GM23248 (cell line): ENCODE results near the gene HLA-DQB2. TPM values are rescaled to one million over a fixed set of nuclear protein-coding genes. Genes with fewer than 3 reads are reported as not detected.

ENCODE experiments used
- DNase-seq: peaks from one replicate; pipeline ENCODE4 v3.0.0-alpha.2; 2015
- H2AFZ ChIP-seq: fragments of 200-600 bp; sonication (generic); 2 replicates; pipeline ENCODE4 v1.6.1; 2016; ENCODE audit warnings: antibody characterized with exemption
- H3F3A ChIP-seq: fragments of 200-600 bp; sonication (generic); 2 replicates; pipeline ENCODE4 v1.6.1; 2016; ENCODE audit warnings: mild to moderate bottlenecking, antibody characterized with exemption, mixed run types; ENCODE audit not compliant: insufficient read depth
- H3K27ac ChIP-seq: fragments of 200-600 bp; sonication (generic); 2 replicates; pipeline ENCODE4 v1.5.1; 2016; ENCODE audit warnings: mild to moderate bottlenecking
- H3K27me3 ChIP-seq: fragments of 200-600 bp; sonication (generic); replicated peaks from 2 replicates; pipeline ENCODE4 v1.6.1; 2016; ENCODE audit warnings: mild to moderate bottlenecking; ENCODE audit not compliant: insufficient read depth
- H3K36me3 ChIP-seq: fragments of 200-600 bp; sonication (generic); 2 replicates; pipeline ENCODE4 v1.6.1; 2016; ENCODE audit warnings: low read depth, mild to moderate bottlenecking
- H3K4me1 ChIP-seq: fragments of 200-600 bp; sonication (generic); 2 replicates; pipeline ENCODE4 v1.6.1; 2016; ENCODE audit warnings: mild to moderate bottlenecking; ENCODE audit not compliant: insufficient read depth
- H3K4me2 ChIP-seq: fragments of 200-600 bp; sonication (generic); one replicate; pipeline ENCODE4 v1.6.1; 2016; ENCODE audit warnings: mild to moderate bottlenecking; ENCODE audit not compliant: unreplicated experiment
- H3K4me3 ChIP-seq: fragments of 200-600 bp; sonication (generic); 2 replicates; pipeline ENCODE4 v1.5.1; 2016; ENCODE audit warnings: mild to moderate bottlenecking
- H3K79me2 ChIP-seq: fragments of 200-600 bp; sonication (generic); 2 replicates; pipeline ENCODE4 v1.6.1; 2016; ENCODE audit warnings: mild to moderate bottlenecking; ENCODE audit not compliant: insufficient read depth
- H3K9ac ChIP-seq: fragments of 200-600 bp; sonication (generic); 2 replicates; pipeline ENCODE4 v1.6.1; 2016; ENCODE audit warnings: mild to moderate bottlenecking
- H3K9me2 ChIP-seq: fragments of 200-600 bp; sonication (generic); 2 replicates; pipeline ENCODE4 v1.6.1; 2016; ENCODE audit warnings: mixed run types, mild to moderate bottlenecking, moderate library complexity; ENCODE audit not compliant: insufficient read depth
- H3K9me3 ChIP-seq: fragments of 200-600 bp; sonication (generic); one replicate; pipeline ENCODE4 v1.6.1; 2017; ENCODE audit warnings: low read depth
- H4K20me1 ChIP-seq: fragments of 200-600 bp; sonication (generic); 2 replicates; pipeline ENCODE4 v1.6.0; 2016; ENCODE audit not compliant: insufficient read depth
- EZH2 ChIP-seq: fragments of 200-600 bp; sonication (generic); IDR thresholded peaks from 2 replicates; pipeline ENCODE4 v1.6.1; 2018; ENCODE audit warnings: antibody characterized with exemption, mild to moderate bottlenecking; ENCODE audit not compliant: insufficient read depth, poor library complexity, severe bottlenecking
- EZH2phosphoT487 ChIP-seq: fragments of 200-600 bp; sonication (generic); IDR thresholded peaks from 2 replicates; pipeline ENCODE4 v1.6.1; 2018; ENCODE audit warnings: antibody characterized with exemption, moderate library complexity, mild to moderate bottlenecking, low read depth; ENCODE audit not compliant: insufficient read depth
- WGBS, 2 experiments: methylation state at CpG; one replicate each; pipeline ENCODE4 v1.1.6; 2015 to 2017; ENCODE audit warnings: low lambda C conversion rate in 2 of 2, low coverage in 1 of 2; ENCODE audit errors: missing lambda C conversion rate in 2 of 2; 5-methylcytosine and 5-hydroxymethylcytosine counted together
- in situ Hi-C: fragments of 300-500 bp; cut with MboI; formaldehyde crosslinking; loops from 2 replicates; pipeline ENCODE4 v1.15.0; 2020
- microRNA-seq: library from miRNA; unstranded; fragments of <30 nt; microRNA quantifications from one replicate; pipeline ENCODE4, GENCODE V29; 2016; ENCODE audit warnings: borderline number of aligned reads
- polyA plus RNA-seq: library from polyadenylated mRNA; unstranded; fragments of >200 nt; fragmentation: Nextera tagmentation; extraction: Ambion mirVana; gene quantifications from 2 replicates; pipeline ENCODE4 v1.2.1, GENCODE V29; 2016
- small RNA-seq: library from RNA; depleted of rRNA; stranded (forward); fragments of <200 nt; gene quantifications from one replicate; pipeline ENCODE3, GENCODE V24; 2014; ENCODE audit warnings: low read depth, low replicate concordance
- total RNA-seq: library from RNA; depleted of rRNA; stranded (reverse); fragments of >200 nt; shearing (Covaris generic); gene quantifications from 2 replicates; pipeline ENCODE4 v1.2.3, GENCODE V29; 2014; rRNA removed

Gene HLA-DQB2
- total and polyA plus RNA-seq, 2 experiments from 2014 or later = not detected

GRCh38 chr6:32716396-32716795 lies 46.9 kb downstream of the HLA-DQB2 start:
- H3K27me3 ChIP-seq = no peaks in the 10 kb centered on the region; the same call in 1 of the 2 replicates
- H3K4me2 ChIP-seq = no peak overlapping the region
- H3K36me3 ChIP-seq = no peaks in the 10 kb centered on the region
- no peak overlapping the region for H3K27ac ChIP-seq
- WGBS, 2 experiments = 33 to 40% methylated on average over 3 of the region's 3 CpGs
- no peaks in the 10 kb centered on the region for H3K79me2 ChIP-seq
- H3K9ac ChIP-seq = no peak overlapping the region
- H3K4me1 ChIP-seq = no peaks in the 10 kb centered on the region
- no peak overlapping the region for H3K4me3 ChIP-seq
- DNase-seq = no peak
- H3K9me2 ChIP-seq = no peaks in the 10 kb centered on the region
- H4K20me1 ChIP-seq = no peaks in the 10 kb centered on the region
- H3K9me3 ChIP-seq = no peaks in the 10 kb centered on the region
- no peaks in the 10 kb centered on the region for H3F3A ChIP-seq
- TF ChIP-seq EZH2 = no peak
- in situ Hi-C loops = no loop called here
- no peak overlapping the region for H2AFZ ChIP-seq

- H3K4me1 ChIP-seq = no peaks in the 10 kb centered on the region
- in situ Hi-C loops = no loop called here
- H3K9ac ChIP-seq = no peak overlapping the region
- H3K36me3 ChIP-seq = no peaks in the 10 kb centered on the region
- no peak overlapping the region for H3K27ac ChIP-seq
- TF ChIP-seq EZH2phosphoT487 (no peak), EZH2 (no peak)
- H2AFZ ChIP-seq = no peak overlapping the region
- H3K27me3 ChIP-seq = no peaks in the 10 kb centered on the region; the same call in 1 of the 2 replicates
- H3K9me2 ChIP-seq = no peaks in the 10 kb centered on the region
- H3K9me3 ChIP-seq = no peaks in the 10 kb centered on the region
- no peak overlapping the region for H3K4me2 ChIP-seq
- no peaks in the 10 kb centered on the region for H3K79me2 ChIP-seq
- H3F3A ChIP-seq = no peaks in the 10 kb centered on the region
- no peaks in the 10 kb centered on the region for H4K20me1 ChIP-seq
- H3K4me3 ChIP-seq = no peak overlapping the region
- DNase-seq = no peak
Measured at GRCh38 chr6:32713241-32713640, 50.1 kb downstream of the HLA-DQB2 start.

- no peaks in the 10 kb centered on the region for H3K9me3 ChIP-seq
- H3F3A ChIP-seq = no peaks in the 10 kb centered on the region
- in situ Hi-C loops = no loop called here
- H3K4me2 ChIP-seq = no peak overlapping the region
- no peaks in the 10 kb centered on the region for H3K79me2 ChIP-seq
- H3K4me1 ChIP-seq = no peaks in the 10 kb centered on the region
- H3K4me3 ChIP-seq = no peak overlapping the region
- no peaks in the 10 kb centered on the region for H3K36me3 ChIP-seq
- no peak for DNase-seq
- TF ChIP-seq EZH2phosphoT487 (no peak), EZH2 (no peak)
- H3K27ac ChIP-seq = no peak overlapping the region
- H3K27me3 ChIP-seq = no peaks in the 10 kb centered on the region; the same call in 1 of the 2 replicates
- H3K9me2 ChIP-seq = no peaks in the 10 kb centered on the region
- H3K9ac ChIP-seq = no peak overlapping the region
- no peaks in the 10 kb centered on the region for H4K20me1 ChIP-seq
- H2AFZ ChIP-seq = no peak overlapping the region
Measured at GRCh38 chr6:32709625-32710024, 53.7 kb downstream of the HLA-DQB2 start.

Small RNAs within 50 kb of the gene (microRNA-seq; reads per million reads assigned to microRNA genes)
- gene MIR3135B = not detected

Small RNAs within 50 kb of the gene (small RNA-seq; reads per million reads assigned to genes)
- not detected for gene MIR3135B

Other genes starting within 250 kb of the HLA-DQB2 start
- not detected in 2 replicates for gene HLA-DRB5, start 233.2 kb downstream of the HLA-DQB2 start, total RNA-seq
- 0.19 TPM in 1 of 2 replicates, not detected in the other for gene HLA-DRB5, start 233.2 kb downstream of the HLA-DQB2 start, polyA plus RNA-seq
- not detected in 2 replicates for gene HLA-DRB1, start 173.7 kb downstream of the HLA-DQB2 start, total RNA-seq
- gene HLA-DRB1, start 173.7 kb downstream of the HLA-DQB2 start, polyA plus RNA-seq = 0.21 and 0.52 TPM in 2 replicates
- not detected in 2 replicates for gene HLA-DQA1, start 126.1 kb downstream of the HLA-DQB2 start, total RNA-seq
- 0.28 TPM in 1 of 2 replicates, not detected in the other for gene HLA-DQA1, start 126.1 kb downstream of the HLA-DQB2 start, polyA plus RNA-seq
- gene HLA-DQB1, start 96.9 kb downstream of the HLA-DQB2 start, total RNA-seq = not detected in 2 replicates
- gene HLA-DQB1, start 96.9 kb downstream of the HLA-DQB2 start, polyA plus RNA-seq = not detected in 2 replicates
- gene HLA-DQA2, start 22.1 kb downstream of the HLA-DQB2 start, total RNA-seq = not detected in 2 replicates
- gene HLA-DQA2, start 22.1 kb downstream of the HLA-DQB2 start, polyA plus RNA-seq = not detected in 2 replicates
- gene HLA-DOB, start 53.5 kb upstream of the HLA-DQB2 start, total RNA-seq = not detected in 2 replicates
- gene HLA-DOB, start 53.5 kb upstream of the HLA-DQB2 start, polyA plus RNA-seq = not detected in 2 replicates
- 2.2 and 5.4 TPM in 2 replicates for gene TAP2, start 75.2 kb upstream of the HLA-DQB2 start, total RNA-seq
- 4.6 and 5.1 TPM in 2 replicates for gene TAP2, start 75.2 kb upstream of the HLA-DQB2 start, polyA plus RNA-seq
- gene PSMB8, start 80.5 kb upstream of the HLA-DQB2 start, total RNA-seq = 21.6 and 27.2 TPM in 2 replicates
- gene PSMB8, start 80.5 kb upstream of the HLA-DQB2 start, polyA plus RNA-seq = 33.5 and 36.0 TPM in 2 replicates
- gene TAP1, start 90.2 kb upstream of the HLA-DQB2 start, total RNA-seq = 27.5 and 30.7 TPM in 2 replicates
- gene TAP1, start 90.2 kb upstream of the HLA-DQB2 start, polyA plus RNA-seq = 29.8 and 30.7 TPM in 2 replicates
- 3.4 and 5.1 TPM in 2 replicates for gene PSMB9, start 90.7 kb upstream of the HLA-DQB2 start, total RNA-seq
- 11.2 and 12.3 TPM in 2 replicates for gene PSMB9, start 90.7 kb upstream of the HLA-DQB2 start, polyA plus RNA-seq
- gene HLA-DMB, start 177.5 kb upstream of the HLA-DQB2 start, total RNA-seq = not detected in 2 replicates
- gene HLA-DMB, start 177.5 kb upstream of the HLA-DQB2 start, polyA plus RNA-seq = 0.46 TPM in 1 of 2 replicates, not detected in the other
- 1.1 and 6.3 TPM in 2 replicates for gene HLA-DMA, start 189.6 kb upstream of the HLA-DQB2 start, total RNA-seq
- 5.6 and 6.2 TPM in 2 replicates for gene HLA-DMA, start 189.6 kb upstream of the HLA-DQB2 start, polyA plus RNA-seq
- 85.4 and 95.7 TPM in 2 replicates for gene BRD2, start 205.1 kb upstream of the HLA-DQB2 start, total RNA-seq
- 99.9 and 105 TPM in 2 replicates for gene BRD2, start 205.1 kb upstream of the HLA-DQB2 start, polyA plus RNA-seq
- not detected in 2 replicates for gene HLA-DOA, start 246.1 kb upstream of the HLA-DQB2 start, total RNA-seq
- 0.18 TPM in 1 of 2 replicates, not detected in the other for gene HLA-DOA, start 246.1 kb upstream of the HLA-DQB2 start, polyA plus RNA-seq